Memory B cell (primary cell): Measurements from ENCODE around the gene SFSWAP.

Experiments used
- ATAC-seq: fragments of 150-1000 bp; cut with Tn5 transposase; 2 replicates; pipeline ENCODE4 v1.10.0; 2021; ENCODE audit warnings: low read depth, mild to moderate bottlenecking, moderate library complexity
- DNase-seq, 2 donors: peaks; one replicate each; pipeline ENCODE4 v3.0.0; 2022; ENCODE audit warnings: low spot score in 2 of 2
- H3K27ac Mint-ChIP-seq: one replicate; pipeline ENCODE4 v1.8.0; 2022; ENCODE audit warnings: mild to moderate bottlenecking, moderate library complexity, mixed read lengths
- H3K27me3 Mint-ChIP-seq: one replicate; pipeline ENCODE4 v1.8.0; 2022; ENCODE audit warnings: mixed read lengths
- H3K36me3 Mint-ChIP-seq: one replicate; pipeline ENCODE4 v1.8.0; 2022; ENCODE audit warnings: mild to moderate bottlenecking, mixed read lengths
- H3K4me1 Mint-ChIP-seq: one replicate; pipeline ENCODE4 v1.8.0; 2022; ENCODE audit warnings: mixed read lengths
- H3K4me3 Mint-ChIP-seq: one replicate; pipeline ENCODE4 v1.8.0; 2022; ENCODE audit warnings: mild to moderate bottlenecking, moderate library complexity, mixed read lengths
- H3K9me3 Mint-ChIP-seq: one replicate; pipeline ENCODE4 v1.8.0; 2022; ENCODE audit warnings: mixed read lengths

Gene SFSWAP

GRCh38 chr12:131684015-131684725, 26.7 kb upstream of the SFSWAP start:
- Mint-ChIP-seq H3K4me1 (peaks cover 13% of the 10 kb centered on the region), H3K9me3 (peaks cover 12% of the 10 kb centered on the region), H3K27me3 (peaks cover 23% of the 10 kb centered on the region), H3K4me3 (no peak overlapping the region), H3K27ac (no peak overlapping the region), H3K36me3 (no peaks in the 10 kb centered on the region)
- peak; percentile 27 for ATAC-seq
- DNase-seq, result no peak

- H3K9me3 Mint-ChIP-seq, result peaks cover 12% of the 10 kb centered on the region
- no peaks in the 10 kb centered on the region for H3K36me3 Mint-ChIP-seq
- no peak overlapping the region for H3K27ac Mint-ChIP-seq
- DNase-seq (no peak), ATAC-seq (no peak)
- H3K4me3 Mint-ChIP-seq, result no peak overlapping the region
- peaks cover 27% of the 10 kb centered on the region for H3K27me3 Mint-ChIP-seq
- H3K4me1 Mint-ChIP-seq, result peaks cover 7% of the 10 kb centered on the region
Measured at GRCh38 chr12:131687346-131688125, 23.4 kb upstream of the SFSWAP start.

GRCh38 chr12:131688131-131688844, 22.6 kb upstream of the SFSWAP start:
- no peak overlapping the region for H3K27ac Mint-ChIP-seq
- H3K27me3 Mint-ChIP-seq, result peaks cover 21% of the 10 kb centered on the region
- peaks cover 12% of the 10 kb centered on the region for H3K9me3 Mint-ChIP-seq
- ATAC-seq (no peak), DNase-seq (no peak)
- H3K4me3 Mint-ChIP-seq, result no peak overlapping the region
- H3K4me1 Mint-ChIP-seq, result no peaks in the 10 kb centered on the region
- H3K36me3 Mint-ChIP-seq, result no peaks in the 10 kb centered on the region

GRCh38 chr12:131688845-131689154, 22.1 kb upstream of the SFSWAP start:
- Mint-ChIP-seq H3K36me3 (no peaks in the 10 kb centered on the region), H3K4me3 (no peak overlapping the region), H3K9me3 (peaks cover 12% of the 10 kb centered on the region), H3K27me3 (peaks cover 21% of the 10 kb centered on the region), H3K27ac (no peak overlapping the region), H3K4me1 (no peaks in the 10 kb centered on the region)
- DNase-seq (no peak), ATAC-seq (no peak)

GRCh38 chr12:131690320-131690719, 20.6 kb upstream of the SFSWAP start:
- Mint-ChIP-seq H3K9me3 (peaks cover 12% of the 10 kb centered on the region), H3K27ac (no peak overlapping the region), H3K27me3 (peaks cover 24% of the 10 kb centered on the region), H3K4me3 (no peak overlapping the region), H3K36me3 (no peaks in the 10 kb centered on the region), H3K4me1 (no peaks in the 10 kb centered on the region)
- no peak for ATAC-seq
- DNase-seq, result no peak

- Mint-ChIP-seq H3K4me1 (no peaks in the 10 kb centered on the region), H3K27ac (no peak overlapping the region), H3K9me3 (peaks cover 12% of the 10 kb centered on the region), H3K36me3 (no peaks in the 10 kb centered on the region), H3K27me3 (peaks cover 30% of the 10 kb centered on the region), H3K4me3 (no peak overlapping the region)
- DNase-seq (no peak), ATAC-seq (no peak)
Measured at GRCh38 chr12:131692431-131692830, 18.5 kb upstream of the SFSWAP start.

GRCh38 chr12:131693149-131693548, 17.7 kb upstream of the SFSWAP start:
- Mint-ChIP-seq H3K27me3 (peaks cover 29% of the 10 kb centered on the region), H3K4me3 (no peak overlapping the region), H3K9me3 (peaks cover 11% of the 10 kb centered on the region), H3K4me1 (no peaks in the 10 kb centered on the region), H3K27ac (no peak overlapping the region), H3K36me3 (no peaks in the 10 kb centered on the region)
- ATAC-seq, result no peak
- DNase-seq, result no peak

- Mint-ChIP-seq H3K27me3 (peaks cover 20% of the 10 kb centered on the region), H3K27ac (no peak overlapping the region), H3K36me3 (no peaks in the 10 kb centered on the region), H3K4me3 (no peak overlapping the region), H3K9me3 (no peaks in the 10 kb centered on the region), H3K4me1 (no peaks in the 10 kb centered on the region)
- ATAC-seq (no peak), DNase-seq (no peak)
Measured at GRCh38 chr12:131694116-131694838, 16.6 kb upstream of the SFSWAP start.

GRCh38 chr12:131695968-131696367, 14.9 kb upstream of the SFSWAP start:
- DNase-seq, result no peak
- peaks cover 18% of the 10 kb centered on the region for H3K27me3 Mint-ChIP-seq
- H3K4me3 Mint-ChIP-seq, result no peak overlapping the region
- H3K9me3 Mint-ChIP-seq, result no peaks in the 10 kb centered on the region
- H3K36me3 Mint-ChIP-seq, result no peaks in the 10 kb centered on the region
- no peak for ATAC-seq
- H3K4me1 Mint-ChIP-seq, result no peaks in the 10 kb centered on the region
- no peak overlapping the region for H3K27ac Mint-ChIP-seq

- Mint-ChIP-seq H3K4me3 (no peak overlapping the region), H3K36me3 (no peaks in the 10 kb centered on the region), H3K27ac (no peak overlapping the region), H3K27me3 (peaks cover 15% of the 10 kb centered on the region), H3K9me3 (no peaks in the 10 kb centered on the region), H3K4me1 (no peaks in the 10 kb centered on the region)
- DNase-seq (no peak), ATAC-seq (no peak)
Measured at GRCh38 chr12:131698286-131698685, 12.6 kb upstream of the SFSWAP start.

- DNase-seq (no peak), ATAC-seq (no peak)
- H3K27ac Mint-ChIP-seq, result no peak overlapping the region
- no peaks in the 10 kb centered on the region for H3K4me1 Mint-ChIP-seq
- peaks cover 1% of the 10 kb centered on the region for H3K9me3 Mint-ChIP-seq
- H3K36me3 Mint-ChIP-seq, result no peaks in the 10 kb centered on the region
- H3K4me3 Mint-ChIP-seq, result no peak overlapping the region
- H3K27me3 Mint-ChIP-seq, result peaks cover 15% of the 10 kb centered on the region
Measured at GRCh38 chr12:131699434-131699833, 11.5 kb upstream of the SFSWAP start.

GRCh38 chr12:131700271-131700670, 10.6 kb upstream of the SFSWAP start:
- ATAC-seq, result no peak
- no peaks in the 10 kb centered on the region for H3K4me1 Mint-ChIP-seq
- H3K4me3 Mint-ChIP-seq, result no peak overlapping the region
- peaks cover 12% of the 10 kb centered on the region for H3K27me3 Mint-ChIP-seq
- peaks cover 2% of the 10 kb centered on the region for H3K36me3 Mint-ChIP-seq
- no peak overlapping the region for H3K27ac Mint-ChIP-seq
- DNase-seq, result no peak
- H3K9me3 Mint-ChIP-seq, result peaks cover 7% of the 10 kb centered on the region

- Mint-ChIP-seq H3K4me1 (no peaks in the 10 kb centered on the region), H3K27ac (no peak overlapping the region), H3K36me3 (peaks cover 2% of the 10 kb centered on the region), H3K27me3 (peaks cover 5% of the 10 kb centered on the region), H3K9me3 (peaks cover 10% of the 10 kb centered on the region), H3K4me3 (no peak overlapping the region)
- ATAC-seq, result no peak
- DNase-seq, result no peak
Measured at GRCh38 chr12:131701705-131702572, 9.0 kb upstream of the SFSWAP start.
